Islet precursor cell (in vitro differentiated cells): ENCODE data around the gene IRF7.

ENCODE experiments used
- DNase-seq: peaks from one replicate; pipeline ENCODE4 v3.0.0-alpha.2; 2018

Gene IRF7

DNA sequence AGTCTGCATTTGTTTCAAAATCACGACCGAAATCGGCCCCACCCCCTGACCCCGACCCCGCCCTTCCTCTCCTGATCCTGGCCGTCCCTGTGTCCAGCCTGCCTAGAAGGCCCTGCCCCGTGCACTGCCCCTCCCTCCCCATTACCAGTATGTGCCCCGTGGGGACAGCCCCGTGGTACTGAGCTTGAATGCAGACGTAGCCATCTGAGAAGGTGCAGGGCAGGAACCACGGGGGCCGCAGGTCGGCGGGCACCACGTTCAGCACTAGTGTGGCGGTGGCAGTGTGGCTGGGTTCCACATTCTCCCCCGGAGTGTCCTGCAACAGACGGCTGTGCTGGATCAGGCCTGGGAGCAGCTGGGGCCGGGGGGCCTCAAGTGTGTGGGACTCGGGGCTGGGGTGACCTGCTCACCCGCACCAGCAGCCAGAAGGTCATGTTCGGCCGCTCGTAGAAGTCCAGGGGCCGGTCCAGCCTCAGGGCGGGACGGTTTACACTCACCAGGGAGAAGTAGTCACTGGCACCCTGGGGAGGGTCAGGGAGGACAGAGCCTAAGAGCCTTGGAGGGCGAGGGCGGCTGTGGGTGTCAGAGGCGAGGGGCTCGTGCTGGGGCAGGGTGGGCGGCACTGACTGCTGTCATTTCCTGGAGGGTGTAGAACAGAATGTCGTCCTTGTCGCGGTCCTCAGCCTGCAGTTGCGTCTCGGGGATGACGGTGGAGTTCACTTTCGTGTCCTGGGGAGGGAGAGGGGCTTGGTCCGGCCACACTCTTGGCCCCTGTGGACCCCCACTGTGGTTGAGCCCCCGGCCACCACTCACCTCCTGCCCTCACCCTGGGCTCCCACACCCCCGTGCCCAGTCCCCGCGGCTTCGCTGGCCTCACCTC, 5.4 kb upstream of the IRF7 start:
- DNase-seq, result no peak

DNA sequence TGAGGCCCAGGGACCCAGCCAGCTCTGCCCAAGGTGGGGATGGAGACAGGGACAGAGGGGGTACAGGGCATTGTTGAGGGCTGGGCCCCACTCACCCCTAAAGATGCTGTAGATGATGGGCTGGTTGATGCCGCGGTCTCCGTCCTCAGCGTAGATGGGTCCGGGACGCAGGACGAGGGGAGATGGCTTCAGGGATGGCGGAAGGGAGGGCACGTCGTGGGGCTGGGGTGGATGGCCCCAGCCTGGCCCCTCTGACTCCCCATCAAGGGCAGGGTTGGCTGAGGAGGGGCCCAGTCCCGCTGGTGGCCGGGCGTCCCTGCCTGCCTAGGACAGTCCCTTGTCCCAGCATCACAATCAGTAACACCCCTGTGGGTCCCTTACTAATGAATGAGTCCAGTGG, 4.5 kb upstream of the IRF7 start:
- no peak for DNase-seq

DNA sequence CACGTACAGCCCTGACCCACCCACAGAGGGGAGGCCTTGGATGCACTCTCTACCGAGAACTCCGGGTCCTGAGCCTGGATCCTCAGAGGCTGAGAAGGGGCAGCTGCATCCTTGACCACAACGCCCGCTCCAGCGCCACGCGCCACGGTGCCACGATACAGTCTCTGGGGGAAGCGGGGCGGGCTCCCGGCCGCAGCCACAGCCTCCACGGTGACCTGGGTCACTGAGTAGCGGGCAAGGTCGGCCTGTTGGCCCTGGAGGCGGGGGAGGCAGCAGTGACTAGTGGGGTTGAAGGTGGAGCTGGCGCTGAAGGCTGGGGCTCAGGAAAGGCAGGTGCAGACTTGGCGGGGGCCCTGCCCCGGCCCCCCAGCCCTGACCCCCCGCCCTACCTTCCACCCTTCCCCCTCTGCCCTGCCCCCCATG, 3.9 kb upstream of the IRF7 start:
- DNase-seq, result no peak

DNA sequence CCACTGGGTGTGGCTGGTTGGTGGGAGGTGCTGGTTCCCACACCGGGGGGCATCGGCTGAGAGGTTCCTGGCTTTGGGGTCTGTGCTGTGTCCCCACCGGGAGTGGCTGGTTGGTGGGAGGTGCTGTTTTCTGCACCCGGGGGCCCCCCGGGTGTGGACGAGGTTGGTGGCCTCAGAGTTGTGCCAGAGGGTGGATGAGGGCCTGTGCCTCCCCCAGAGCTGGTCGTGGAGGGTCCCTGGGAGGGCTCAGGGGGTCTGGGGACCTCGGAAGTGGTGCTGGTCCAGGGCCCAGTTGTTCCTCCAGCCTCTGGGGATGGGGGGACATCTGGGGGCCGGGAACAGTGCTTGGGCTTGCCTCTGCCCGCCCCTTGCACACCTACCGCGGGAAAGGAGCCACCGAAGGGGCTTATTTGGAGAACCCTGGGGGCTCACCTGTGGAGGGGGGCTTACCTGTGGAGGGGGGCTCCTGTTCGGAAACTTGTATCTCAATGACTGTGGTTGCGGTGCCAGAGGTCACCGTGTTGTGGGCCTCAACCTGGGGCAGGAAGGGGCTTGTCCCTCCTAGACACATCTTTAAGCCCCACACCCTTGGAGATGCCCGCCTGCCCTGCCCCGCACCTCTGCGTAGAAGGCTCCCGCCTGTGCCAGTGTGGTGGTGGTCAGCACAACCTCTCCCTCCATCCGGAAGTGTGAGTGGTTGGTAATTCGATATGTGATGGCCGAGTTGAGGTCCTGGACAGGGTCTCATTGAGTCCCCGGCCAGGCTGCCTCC, 3.3 kb upstream of the IRF7 start:
- no peak for DNase-seq

DNA sequence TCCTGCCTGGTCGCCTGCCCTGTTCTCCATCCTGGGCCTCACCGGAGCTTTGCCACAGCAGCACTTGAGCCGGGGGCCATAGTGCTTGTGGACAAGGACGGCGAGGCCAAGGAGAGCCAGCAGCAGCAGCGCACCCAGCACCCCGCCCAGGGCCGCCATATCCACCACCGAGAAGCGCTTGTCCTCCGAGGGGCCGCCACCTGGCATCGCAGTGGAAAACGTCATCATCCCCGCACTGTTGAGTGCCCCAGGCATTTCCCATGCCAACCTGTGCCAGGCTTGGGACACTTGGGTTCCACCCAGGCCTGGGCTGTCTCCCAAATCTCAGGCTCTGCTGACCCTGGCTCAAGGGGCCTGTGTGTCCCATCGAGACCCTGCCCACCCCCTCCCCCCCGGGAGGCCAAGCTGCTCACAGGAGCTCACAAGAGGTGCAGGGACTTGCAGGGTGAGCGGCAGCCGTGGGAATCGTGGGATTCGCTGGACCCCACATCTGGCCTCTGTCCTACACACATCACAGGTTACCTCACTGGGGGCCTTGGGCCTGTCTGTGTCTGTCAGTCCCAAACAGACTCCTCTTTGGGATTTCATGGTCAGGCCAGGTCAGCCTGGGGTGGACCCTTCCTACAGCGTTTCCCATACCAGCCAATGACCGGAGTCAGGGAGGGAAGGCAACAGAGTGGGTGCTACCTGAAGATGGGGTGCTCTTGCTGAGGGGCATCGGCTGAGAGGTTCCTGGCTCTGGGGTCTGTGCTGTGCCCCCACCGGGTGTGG, 2.3 kb upstream of the IRF7 start:
- no peak for DNase-seq

DNA sequence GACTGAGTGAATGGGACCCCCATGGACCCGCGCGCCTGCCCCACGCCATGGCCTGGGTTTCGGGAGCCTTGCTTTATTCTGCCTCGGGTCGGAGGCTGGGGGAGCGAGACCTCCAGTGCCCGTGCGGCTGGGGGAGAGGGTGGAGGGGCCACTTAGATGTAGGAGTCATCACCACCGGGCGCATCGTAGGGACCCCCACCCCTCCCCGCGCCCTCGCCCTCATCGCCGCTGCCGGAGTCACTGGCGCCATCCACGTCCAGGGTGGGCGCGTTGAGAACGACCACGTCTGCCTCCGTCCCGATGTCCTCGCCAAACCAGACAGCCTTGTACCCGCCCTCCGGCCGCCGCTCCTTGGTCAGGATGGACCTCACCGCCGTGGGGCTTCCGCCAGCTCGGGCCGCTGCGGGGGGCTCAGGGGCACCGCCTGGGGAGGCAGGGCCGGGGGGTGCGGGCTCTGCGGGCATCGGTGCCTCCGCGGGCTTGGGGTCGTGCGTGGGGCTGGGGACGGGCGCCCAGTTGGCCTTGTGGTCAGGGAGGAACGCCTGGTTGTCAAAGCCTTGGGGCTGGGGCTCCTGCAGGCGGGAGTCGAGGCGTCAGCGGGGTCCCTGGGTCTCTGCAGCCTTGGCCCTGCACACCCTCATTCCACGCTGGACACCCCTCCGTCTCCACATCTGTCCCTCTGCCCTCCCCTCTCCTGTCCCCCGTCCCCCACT, 1.6 kb upstream of the IRF7 start:
- no peak for DNase-seq

DNA sequence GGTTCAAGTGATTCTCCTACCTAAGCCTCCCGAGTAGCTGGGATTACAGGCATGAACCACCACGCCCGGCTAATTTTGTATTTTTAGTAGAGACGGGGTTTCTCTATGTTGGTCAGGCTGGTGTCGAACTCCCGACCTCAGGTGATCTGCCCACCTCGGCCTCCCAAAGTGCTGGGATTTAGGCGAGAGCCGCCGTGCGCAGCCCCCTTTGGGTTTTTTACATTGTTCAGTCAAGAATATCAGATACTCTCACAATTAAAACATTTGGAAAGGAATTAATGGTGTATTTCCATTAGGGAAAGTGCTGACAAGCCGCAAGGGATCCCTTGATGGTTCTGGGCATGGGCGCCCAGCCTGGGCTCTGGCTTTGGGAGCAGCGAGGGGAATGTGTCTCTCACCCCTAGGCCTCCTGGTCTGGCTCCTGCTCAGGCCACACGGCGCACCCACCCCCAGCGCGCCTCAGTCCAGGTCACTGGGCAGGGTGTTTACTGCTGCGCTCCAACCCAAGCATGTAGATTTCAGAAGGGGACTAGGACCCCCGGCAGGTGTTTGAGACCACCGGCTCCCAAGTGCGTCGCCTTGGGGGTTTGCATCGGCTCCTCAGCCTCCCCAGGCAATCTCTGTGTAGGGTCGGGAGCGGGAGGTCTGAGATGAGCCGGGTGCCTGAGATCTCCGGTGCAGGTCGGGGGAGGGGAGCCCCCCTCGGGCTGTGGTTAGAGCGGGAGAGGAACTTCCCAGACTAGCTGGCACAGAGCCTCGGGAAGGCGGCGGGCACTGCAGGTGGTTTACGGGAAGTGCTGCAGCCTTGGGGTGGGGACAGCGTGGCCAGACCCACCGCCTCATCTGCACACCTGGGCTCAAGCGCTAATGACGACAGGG, 809 bp upstream of the IRF7 start:
- DNase-seq, result no peak

DNA sequence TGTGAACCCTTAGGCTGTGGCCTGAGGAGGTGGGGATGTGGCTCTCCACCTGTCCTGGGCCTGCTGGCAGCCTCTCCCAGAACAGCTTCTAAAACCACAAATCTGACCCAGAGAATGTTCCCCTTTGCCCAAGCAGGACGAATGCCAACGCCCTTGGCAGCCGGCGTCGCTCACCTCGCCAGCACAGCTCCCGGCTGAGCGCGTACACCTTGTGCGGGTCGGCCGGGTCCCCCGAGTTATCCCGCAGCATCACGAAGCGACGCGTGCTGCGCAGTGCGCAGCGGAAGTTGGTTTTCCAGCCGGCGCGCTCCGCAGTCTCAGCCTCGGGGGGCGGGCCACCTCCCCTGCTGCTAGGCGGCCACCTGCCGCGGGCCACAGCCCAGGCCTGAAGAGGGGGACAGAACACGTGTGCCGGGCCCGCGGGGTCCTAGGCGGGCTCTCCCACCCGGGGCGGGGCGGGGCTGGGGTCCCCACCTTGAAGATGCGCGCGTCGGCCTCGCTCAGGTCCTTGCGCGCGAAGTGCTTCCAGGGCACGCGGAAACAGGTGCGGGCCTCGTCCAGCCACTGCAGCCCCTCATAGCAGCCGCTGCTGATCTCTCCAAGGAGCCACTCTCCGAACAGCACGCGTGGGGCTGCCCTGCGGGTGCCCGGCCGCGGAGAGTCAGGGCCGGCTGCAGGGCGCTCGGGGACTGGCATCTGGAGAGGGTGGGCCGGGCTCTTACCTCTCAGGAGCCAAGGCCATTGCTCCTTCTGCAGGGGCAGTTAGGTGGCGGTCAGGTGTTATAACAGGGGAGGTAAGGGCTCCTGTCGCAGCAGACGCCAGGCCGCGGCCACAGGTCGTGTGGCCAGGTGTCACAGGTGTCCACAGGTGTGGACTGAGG, 887 bp downstream of the IRF7 start:
- no peak for DNase-seq

DNA sequence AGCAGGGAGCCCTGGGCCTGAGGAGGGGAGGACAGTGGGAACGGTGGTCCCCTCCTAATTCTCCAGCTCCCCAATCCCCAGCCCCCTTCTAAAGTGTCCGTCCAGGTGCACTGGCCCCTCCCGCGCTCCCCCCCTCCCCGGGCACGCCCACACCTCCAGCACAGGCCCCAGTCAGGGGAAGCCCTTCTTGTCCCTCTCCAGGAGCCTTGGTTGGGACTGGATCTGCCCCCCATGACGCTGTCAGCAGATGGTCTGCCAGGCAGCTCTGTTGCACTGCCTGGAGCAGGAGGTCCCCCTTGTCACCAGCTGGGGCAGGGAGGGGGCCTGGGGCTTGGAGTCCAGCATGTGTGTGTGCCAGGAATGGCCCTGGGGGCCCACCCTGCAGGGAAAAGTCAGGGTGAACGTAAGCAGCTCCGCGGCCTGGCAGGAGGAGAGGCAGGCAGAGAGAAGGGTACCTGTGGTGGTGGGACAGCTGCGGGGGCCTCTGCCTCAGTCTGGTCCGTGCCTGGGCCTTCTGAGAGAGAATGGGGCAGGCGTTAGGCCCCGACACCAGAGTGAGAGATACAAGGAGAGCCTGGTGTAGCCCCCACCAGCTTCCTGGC, 1.6 kb downstream of the IRF7 start:
- DNase-seq, result no peak

DNA sequence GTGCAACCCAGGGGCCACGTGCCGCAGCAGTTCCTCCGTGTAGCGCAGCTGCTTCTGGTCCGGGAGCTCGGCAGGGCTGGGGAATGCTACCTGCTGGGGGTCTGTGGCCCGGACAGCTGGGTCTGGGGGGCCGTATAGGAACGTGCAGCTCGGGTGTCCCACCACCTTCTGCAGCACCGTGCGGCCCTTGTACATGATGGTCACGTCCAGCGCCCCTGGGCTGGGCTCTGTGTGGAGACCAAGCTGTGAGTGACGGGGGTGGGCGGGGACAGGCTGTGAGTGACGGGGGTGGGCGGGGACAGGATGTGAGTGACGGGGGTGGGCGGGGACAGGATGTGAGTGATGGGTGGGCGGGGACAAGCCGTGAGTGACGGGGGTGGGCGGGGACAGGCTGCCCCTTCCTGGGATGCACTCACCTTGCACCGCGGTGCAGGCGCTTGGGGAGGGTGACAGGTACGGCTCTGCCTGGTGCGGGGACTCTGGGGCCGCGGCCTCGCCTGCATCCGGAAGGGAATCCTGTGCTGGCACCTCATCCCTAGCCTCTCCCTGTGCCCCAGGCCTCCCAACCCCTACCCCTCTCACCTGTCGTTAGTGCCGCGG, 2.3 kb downstream of the IRF7 start:
- peak; percentile 91 for DNase-seq

DNA sequence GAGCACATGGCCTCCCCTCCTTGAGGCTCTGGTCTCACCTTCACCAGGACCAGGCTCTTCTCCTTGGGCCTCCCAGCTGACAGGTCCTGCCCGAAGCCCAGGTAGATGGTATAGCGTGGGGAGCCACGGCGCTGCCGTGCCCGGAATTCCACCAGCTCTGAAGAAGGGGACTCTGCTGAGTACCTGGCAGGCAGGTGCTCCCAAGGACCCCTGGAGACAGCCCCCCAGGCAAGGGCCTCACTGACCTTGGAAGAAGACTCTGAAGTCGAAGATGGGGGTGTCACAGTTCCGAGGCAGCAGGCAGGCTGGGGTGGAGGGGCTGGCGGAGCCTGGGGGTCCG, 2.8 kb downstream of the IRF7 start:
- DNase-seq, result no peak

DNA sequence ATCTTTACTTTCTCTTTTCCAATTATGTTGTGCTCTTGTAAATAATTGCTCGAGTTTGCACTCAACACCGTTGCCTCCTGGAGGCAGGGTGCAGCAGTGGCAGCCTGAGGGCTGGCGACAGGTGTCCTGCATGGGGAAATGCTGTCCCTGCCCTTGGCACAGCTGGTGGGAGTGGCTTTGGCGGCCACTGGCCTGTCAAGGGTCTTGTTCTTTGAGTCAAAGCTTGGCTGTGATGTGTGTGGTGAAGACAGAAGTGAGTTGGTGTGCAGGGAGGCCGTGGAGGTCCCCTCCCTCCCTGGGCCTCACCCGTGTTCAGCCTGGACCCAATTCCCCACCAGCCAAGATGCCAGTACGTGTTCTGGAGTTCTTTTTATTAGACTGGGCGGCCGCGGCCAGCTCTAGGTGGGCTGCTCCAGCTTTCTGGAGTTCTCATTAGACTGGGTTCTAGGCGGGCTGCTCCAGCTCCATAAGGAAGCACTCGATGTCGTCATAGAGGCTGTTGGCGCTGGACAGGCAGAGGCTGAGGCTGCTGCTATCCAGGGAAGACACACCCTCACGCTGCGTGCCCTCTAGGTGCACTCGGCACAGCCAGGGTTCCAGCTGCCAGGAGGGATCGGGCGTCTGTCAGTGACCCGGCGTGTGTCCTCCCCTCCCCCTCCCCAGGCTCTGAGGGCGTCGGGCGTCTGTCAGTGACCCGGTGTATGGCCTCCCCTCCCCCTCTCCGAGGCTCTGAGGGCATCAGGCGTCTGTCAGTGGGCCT, 3.4 kb downstream of the IRF7 start:
- peak; percentile 77 for DNase-seq

DNA sequence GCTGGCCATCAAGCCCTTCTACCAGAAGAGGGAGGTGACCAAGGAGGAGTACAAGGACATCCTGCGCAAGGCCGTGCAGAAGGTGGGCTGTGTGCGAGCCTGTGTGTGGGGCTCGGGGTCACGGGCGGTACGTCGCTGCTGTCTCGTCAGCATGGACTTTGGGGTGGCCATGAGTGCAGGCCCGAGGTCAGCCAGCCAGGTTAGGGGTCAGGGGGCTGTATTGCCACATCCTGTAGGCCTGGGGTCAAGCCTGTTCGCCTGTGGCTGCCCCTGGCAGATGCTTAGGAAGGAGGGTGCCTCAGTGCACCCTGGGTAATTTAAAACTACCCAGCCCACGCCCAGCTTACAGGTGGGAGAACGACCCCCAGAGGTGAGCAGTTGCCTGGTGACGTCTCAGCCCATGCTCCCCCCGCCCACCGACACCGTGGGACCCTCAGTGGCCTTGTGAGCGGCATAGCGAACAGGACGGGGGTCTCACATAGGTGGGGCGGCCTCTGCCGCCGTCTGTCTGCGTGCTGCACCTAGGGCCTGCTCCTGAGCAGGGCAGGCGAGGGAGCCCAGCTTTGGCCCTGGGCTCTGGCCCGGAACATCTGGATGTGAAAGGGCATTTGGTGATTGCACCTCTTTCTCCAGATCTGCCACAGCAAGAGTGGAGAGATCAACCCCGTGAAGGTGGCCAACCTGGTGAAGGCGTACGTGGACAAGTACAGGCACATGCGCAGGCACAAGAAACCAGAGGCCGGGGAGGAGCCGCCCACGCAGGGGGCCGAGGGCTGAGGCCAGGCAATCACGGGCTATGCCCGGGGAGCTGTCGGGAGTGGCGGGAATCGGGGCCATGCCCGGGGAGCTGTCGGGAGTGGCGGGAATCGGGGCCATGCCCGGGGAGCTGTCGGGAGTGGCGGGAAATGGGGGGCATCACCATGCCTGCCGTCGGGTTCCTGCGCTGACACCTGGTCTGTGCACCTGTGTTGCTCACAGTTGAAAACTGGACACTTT, 4.5 kb downstream of the IRF7 start:
- no peak for DNase-seq

DNA sequence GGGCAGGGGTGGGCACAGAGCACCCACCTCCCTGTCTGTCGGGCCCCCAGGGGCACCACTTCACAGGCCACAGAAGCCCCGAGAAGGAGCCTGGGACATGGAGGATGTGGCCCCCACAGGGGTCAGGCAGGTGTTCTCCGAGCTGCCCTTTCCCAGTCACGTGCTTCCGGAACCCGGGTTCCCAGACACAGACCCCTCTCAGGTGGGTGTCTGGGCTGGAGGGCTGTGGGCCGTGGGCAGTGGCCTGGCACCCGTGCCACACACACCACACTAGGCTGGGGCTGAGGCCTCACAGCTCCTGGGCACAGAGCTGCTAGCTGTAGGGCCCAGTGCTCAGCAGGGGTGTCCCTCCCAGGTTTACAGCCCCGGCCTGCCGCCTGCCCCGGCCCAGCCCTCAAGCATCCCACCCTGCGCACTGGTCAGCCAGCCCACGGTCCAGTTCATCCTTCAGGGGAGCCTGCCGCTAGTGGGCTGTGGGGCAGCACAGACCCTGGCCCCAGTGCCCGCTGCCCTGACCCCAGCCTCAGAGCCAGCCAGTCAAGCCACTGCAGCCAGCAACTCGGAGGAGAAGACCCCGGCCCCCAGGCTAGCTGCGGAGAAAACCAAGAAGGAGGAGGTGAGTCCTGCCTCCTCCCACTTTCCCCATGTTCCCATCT, 5.5 kb downstream of the IRF7 start:
- no peak for DNase-seq

DNA sequence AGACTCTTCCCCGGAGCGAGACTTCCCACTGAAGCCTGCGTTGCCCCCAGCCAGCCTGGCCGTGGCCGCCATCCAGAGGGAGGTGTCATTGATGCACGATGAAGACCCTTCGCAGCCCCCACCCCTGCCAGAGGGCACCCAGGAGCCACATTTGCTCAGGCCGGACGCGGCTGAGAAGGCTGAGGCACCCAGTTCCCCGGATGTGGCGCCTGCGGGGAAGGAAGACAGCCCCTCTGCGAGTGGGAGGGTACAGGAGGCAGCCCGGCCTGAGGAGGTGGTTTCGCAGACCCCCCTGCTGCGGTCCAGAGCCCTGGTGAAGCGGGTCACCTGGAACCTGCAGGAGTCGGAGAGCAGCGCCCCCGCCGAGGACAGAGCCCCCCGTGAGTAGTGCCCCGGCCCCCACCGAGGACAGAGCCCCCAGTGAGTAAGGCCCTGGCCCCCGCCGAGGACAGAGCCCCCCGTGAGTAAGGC, 6.4 kb downstream of the IRF7 start:
- no peak for DNase-seq

DNA sequence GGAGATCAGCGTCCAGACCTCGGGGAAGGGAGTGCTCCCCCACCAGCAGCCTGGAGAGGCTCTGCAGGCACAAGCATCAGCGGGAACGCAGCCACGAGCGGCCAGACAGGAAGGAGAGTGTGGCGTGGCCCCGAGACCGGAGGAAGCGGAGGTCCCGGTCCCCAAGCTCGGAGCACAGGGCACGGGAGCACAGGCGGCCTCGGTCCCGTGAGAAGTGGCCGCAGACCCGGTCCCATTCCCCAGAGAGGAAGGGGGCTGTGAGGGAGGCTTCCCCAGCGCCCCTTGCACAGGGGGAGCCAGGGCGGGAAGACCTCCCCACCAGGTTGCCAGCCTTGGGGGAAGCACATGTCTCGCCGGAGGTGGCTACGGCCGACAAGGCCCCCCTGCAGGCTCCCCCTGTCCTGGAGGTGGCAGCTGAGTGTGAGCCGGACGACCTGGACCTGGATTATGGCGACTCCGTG, 6.9 kb downstream of the IRF7 start:
- no peak for DNase-seq
